Erythroblast (primary cell): Measurements from ENCODE around the gene YTHDC2.

Source experiments
- GATA1 ChIP-seq: IDR thresholded peaks from 2 replicates; pipeline ENCODE4 v1.6.1; 2011; ENCODE audit warnings: low read depth, mild to moderate bottlenecking, control low read depth, low read length, moderate library complexity
- POLR2A ChIP-seq: IDR thresholded peaks from 2 replicates; pipeline ENCODE4 v1.6.1; 2011; ENCODE audit warnings: mild to moderate bottlenecking, low read length

- TF ChIP-seq POLR2A (no peak), GATA1 (no peak)
These were observed 12.9 kb downstream of the YTHDC2 start for GRCh38 chr5:113526421-113526820.
